ENCODE data around the gene CHPF.

Gene CHPF

GRCh38 chr2:219530048-219530963, 13.3 kb downstream of the CHPF start:
- DNase-seq: peak; percentile 51 to 74

DNA sequence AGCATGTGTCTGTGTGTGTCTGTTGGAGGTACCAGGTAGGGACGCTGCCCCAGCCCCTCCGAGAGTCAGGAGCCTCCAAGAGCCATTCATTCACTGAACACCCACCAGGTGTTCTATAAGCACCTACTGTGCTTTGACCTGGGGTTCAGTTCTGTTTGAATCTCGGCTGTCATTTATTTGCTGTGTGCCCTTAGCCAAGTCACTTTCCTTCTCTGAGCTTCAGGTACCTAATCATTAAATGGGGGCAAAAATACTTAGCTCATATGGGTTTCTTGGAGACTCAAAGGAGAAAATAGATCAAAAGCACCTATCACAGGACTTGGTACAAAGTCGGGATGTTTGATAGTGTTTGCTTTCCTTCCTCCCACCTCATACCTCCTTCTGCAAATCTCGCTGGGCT, 16.1 kb downstream of the CHPF start:
- DNase-seq: no peak

DNA sequence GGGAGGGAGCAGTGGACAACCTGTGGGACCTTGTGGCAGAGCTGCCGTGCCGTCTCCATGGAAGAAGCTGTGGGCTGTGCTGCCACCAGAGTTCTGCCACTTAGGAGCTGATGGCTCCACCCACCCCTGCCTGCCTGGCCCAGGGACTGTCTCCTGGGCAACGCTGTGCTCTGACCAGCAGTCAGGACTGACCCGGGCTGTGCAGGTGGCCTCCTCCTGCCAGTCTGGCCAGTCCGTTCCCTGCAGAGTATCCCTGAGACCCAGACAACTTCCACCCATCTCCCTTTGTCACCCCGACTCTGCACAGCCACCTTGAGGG, 16.6 kb downstream of the CHPF start:
- no peak for DNase-seq

- DNase-seq: no peak
Observed at GRCh38 chr2:219526320-219527075, 17.1 kb downstream of the CHPF start.

GRCh38 chr2:219525533-219526232, 17.9 kb downstream of the CHPF start:
- DNase-seq: no peak

GRCh38 chr2:219524817-219525216, 18.8 kb downstream of the CHPF start:
- no peak for DNase-seq

DNA sequence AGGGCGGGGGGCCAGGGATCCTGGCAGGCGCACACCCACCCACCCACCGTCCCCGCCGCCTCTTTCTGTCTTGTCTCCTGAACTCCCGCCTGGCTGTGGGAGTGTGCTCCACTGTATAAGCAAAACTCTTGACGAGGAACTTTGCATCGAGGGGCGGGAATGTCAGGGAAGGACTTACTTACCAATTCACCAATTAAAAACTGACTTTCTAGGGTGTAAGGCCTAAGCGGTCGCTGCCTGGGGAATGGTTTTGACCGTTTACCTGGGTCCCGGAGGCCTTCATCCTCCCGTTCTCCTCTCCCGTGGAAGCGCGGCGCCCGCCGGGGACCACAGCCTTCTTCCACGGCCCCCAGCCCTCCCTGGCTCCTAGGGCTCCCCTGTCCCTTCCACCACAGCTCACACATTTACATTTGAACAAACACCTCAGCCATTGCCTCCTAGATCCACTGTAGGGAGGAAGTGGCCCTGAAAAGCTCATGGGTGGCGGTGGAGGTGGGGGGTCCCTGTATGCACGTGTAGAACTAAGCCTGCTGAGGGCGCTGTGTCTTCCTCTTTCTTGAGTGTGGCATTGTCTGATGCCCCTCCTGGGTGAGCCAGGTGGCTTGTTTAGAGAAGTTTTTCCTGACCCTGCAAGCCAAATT, 20.5 kb downstream of the CHPF start:
- no peak for DNase-seq

- no peak for DNase-seq
Observed at GRCh38 chr2:219522111-219523030, 21.2 kb downstream of the CHPF start.

GRCh38 chr2:219521066-219521880, 22.3 kb downstream of the CHPF start:
- no peak for DNase-seq

DNA sequence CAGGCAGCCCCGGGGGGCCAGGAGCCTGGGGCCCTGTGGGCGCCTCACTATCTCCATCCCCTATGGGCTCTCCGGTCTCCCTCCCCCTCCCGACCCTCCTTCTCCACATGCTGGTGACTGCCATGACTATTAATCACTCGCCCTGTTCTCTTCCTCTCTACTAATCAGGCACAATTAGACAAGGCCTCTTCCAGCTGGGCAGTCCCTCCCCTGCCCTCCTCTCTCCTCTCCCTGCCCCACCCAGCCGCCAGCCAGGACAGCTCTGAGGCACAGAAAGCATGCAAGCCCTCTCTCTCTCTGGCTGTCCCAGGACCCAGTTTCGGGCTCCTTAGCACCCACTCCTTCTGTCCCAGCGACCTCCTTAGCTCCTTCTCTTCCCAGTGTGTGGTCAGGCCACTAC, 23.5 kb downstream of the CHPF start:
- no peak for DNase-seq

GRCh38 chr2:219519526-219519916, 24.1 kb downstream of the CHPF start:
- DNase-seq: no peak

DNA sequence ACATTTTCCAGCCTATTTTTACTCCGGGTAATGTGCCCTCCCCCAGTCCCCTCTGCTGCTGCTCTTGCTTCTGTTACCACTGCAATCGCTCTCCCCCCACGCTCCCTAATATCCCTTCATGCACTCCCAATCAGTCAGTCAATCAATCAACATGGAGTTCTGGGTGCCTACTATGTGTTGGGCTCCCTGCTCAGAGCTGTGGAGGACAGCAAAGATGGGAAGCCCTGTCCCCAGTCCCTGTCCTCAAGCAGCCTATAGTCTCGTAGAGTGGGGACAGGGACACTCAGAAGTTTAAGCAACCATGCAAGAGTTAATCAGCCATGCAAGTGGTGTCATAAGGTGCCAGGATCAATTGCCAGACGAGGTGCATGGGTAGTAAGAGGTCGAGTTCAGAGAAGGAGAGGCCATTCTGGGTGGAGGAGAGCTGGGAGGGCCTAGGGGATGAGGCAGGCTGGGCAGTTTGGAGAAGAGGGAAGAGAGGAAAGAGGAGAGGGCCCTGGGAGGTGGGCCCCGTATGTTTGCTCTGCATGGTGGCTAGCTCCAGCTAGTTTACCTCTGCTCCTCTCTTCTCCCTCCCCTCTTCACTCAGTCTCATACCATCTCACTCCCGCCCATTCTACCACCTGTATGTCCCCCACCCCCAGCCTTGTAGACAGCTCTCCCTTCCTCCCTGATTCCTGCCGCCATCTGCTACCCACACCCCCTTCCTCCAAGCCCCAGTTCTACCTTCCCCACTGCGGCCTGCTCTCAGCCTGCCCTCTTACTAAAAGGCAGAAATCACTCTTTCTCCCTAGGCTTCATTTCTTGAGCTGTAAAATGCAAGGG, 25.4 kb downstream of the CHPF start:
- DNase-seq: no peak

- no peak for DNase-seq
Observed at GRCh38 chr2:219516888-219517287, 26.7 kb downstream of the CHPF start.

- no peak for DNase-seq
Observed at GRCh38 chr2:219515874-219516629, 27.6 kb downstream of the CHPF start.

DNA sequence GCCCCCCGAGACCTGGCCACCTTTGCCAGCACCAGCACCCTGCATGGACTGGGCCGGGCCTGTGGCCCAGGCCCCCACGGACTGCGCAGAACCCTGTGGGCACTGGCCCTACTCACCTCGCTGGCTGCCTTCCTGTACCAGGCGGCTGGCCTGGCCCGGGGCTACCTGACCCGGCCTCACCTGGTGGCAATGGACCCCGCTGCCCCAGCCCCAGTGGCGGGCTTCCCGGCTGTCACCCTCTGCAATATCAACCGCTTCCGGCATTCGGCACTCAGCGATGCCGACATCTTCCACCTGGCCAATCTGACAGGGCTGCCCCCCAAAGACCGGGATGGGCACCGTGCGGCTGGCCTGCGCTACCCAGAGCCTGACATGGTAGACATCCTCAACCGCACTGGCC, 28.8 kb downstream of the CHPF start:
- no peak for DNase-seq

DNA sequence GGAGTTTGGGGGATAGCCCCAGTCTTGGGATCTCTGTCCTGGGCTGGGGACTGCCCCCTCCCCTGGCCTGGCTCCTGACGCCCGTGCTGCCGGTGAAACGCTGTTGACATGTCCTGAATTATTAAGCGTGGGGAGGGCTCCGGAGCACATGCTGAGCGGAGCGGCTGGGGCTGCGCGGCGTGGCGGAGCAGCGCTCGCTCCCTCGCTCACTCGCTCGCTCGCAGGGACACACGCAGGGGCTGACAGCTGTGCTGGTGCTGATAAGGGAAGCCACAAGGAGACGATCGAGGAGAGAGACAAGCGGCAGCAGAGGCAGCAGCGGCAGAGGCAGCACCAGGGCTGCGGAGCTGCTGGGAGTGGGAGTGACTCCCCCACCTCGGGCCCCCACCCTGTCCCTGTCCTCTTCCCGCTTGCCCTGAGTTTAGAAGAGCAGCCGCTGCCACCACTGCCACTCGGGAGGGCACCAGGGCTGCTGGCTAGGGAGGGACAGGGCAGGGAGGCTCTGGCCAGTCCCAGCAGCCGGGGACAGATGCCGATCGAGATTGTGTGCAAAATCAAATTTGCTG, 29.3 kb downstream of the CHPF start, which contains the start of gene ASIC4:
ASIC4 (plus strand) TSS at position 287 of the 566 bp plus-strand sequence; CDS start at position 530, 243 bp downstream.
- peak in 1 of 2 donors; percentile 34 for DNase-seq

- no peak for DNase-seq
Observed at GRCh38 chr2:219513787-219514186, 29.8 kb downstream of the CHPF start.

DNA sequence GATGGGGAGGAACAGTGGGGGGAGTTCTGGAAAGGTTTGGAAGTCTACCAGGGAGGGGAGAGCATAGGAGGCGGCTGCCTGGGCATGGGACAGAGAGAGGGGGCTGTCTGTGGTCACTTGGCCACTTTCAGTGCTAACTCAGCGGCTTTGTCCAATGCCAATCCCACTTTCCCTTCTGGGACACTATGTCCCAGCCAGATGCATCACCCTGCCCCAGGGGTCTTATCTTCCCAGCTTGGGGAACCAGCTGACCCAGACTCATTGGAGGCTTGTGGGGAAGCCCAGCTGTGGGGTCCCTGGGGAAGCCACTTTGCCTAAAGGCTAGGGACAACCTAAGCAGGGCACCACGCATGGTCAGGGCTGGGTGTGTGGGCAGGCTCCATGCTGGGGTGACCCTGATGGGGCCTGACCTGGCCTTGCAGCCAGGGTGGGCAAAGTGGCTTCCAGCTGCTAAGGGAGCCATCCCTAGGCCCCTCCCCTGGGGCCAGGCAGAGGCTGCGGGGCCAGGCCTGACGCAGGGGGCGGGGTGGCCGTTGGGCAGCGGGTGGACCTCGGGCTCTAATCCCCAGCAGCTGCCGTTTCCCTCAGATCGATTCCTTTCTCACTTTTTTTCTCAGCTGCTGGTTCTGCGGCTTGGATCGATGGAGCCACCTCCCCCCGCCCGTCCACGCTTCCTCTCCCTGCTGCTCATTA, 30.9 kb downstream of the CHPF start:
- no peak for DNase-seq
